ENCODE results near the gene TMOD2.

GRCh38 chr15:51757450-51757849, 6.1 kb downstream of the TMOD2 start:
- TF ChIP-seq EGR1 (IDR thresholded peaks at IDR 0.05; ENCODE audit: low read depth) (no peak), POLR2AphosphoS5 (IDR thresholded peaks at IDR 0.05; ENCODE audit: low read depth, low read length) (no peak)
- TF ChIP-seq, protein P1, sequence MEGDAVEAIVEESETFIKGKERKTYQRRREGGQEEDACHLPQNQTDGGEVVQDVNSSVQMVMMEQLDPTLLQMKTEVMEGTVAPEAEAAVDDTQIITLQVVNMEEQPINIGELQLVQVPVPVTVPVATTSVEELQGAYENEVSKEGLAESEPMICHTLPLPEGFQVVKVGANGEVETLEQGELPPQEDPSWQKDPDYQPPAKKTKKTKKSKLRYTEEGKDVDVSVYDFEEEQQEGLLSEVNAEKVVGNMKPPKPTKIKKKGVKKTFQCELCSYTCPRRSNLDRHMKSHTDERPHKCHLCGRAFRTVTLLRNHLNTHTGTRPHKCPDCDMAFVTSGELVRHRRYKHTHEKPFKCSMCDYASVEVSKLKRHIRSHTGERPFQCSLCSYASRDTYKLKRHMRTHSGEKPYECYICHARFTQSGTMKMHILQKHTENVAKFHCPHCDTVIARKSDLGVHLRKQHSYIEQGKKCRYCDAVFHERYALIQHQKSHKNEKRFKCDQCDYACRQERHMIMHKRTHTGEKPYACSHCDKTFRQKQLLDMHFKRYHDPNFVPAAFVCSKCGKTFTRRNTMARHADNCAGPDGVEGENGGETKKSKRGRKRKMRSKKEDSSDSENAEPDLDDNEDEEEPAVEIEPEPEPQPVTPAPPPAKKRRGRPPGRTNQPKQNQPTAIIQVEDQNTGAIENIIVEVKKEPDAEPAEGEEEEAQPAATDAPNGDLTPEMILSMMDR (IDR thresholded peaks at IDR 0.05 in 2 of 3, conservative IDR thresholded peaks at IDR 0.05 in 1 of 3; ENCODE audit: borderline replicate concordance in 1 of 3, insufficient read depth in 1 of 3, low read depth in 2 of 3, low read length in 2 of 3), result no peak
